ENCODE measurements around the gene ELF4. TPM values are rescaled to one million over a fixed set of nuclear protein-coding genes. Genes with fewer than 3 reads are reported as not detected.
A peak's percentile ranks its signal among the peaks of the same experiment; 100 is the strongest.

ELF4 gene
- total and polyA plus RNA-seq, 2 of the 13 experiments (the other 11 are each of a cell fraction or from before 2014, with no cell fraction given): 1.3 to 2.6 TPM

- TF ChIP-seq FOXK1 (CRISPR knock-in tag; IDR thresholded peaks at IDR 0.05; ENCODE audit: borderline replicate concordance, low read depth) (no peak), NFRKB (IDR thresholded peaks at IDR 0.05) (no peak), UBTF (CRISPR knock-in tag; IDR thresholded peaks at IDR 0.05) (peak; percentile 32; the same call in 1 of the 2 replicates), RORA (CRISPR knock-in tag; IDR thresholded peaks at IDR 0.05) (no peak), ARID4A (CRISPR knock-in tag; IDR thresholded peaks at IDR 0.05; ENCODE audit: borderline replicate concordance) (peak; percentile 32; the same call in 1 of the 2 replicates), RXRB (CRISPR knock-in tag; IDR thresholded peaks at IDR 0.05; ENCODE audit: borderline replicate concordance) (0 out of 2 replicates have a peak, but pooled peaks have one; percentile 8), TP53 (CRISPR knock-in tag; conservative IDR thresholded peaks at IDR 0.05) (no peak), STAT6 (CRISPR knock-in tag; IDR thresholded peaks at IDR 0.05; ENCODE audit: borderline replicate concordance) (no peak), KDM5B (CRISPR knock-in tag; IDR thresholded peaks at IDR 0.05; ENCODE audit: borderline replicate concordance) (no peak), CREB3 (CRISPR knock-in tag; IDR thresholded peaks at IDR 0.05) (no peak)
- TF ChIP-seq, protein P1, sequence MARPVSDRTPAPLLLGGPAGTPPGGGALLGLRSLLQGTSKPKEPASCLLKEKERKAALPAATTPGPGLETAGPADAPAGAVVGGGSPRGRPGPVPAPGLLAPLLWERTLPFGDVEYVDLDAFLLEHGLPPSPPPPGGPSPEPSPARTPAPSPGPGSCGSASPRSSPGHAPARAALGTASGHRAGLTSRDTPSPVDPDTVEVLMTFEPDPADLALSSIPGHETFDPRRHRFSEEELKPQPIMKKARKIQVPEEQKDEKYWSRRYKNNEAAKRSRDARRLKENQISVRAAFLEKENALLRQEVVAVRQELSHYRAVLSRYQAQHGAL (CRISPR knock-in tag; IDR thresholded peaks at IDR 0.05; ENCODE audit: not compliant biosample characterization): no peak
Observed at GRCh38 chrX:130091980-130092522, 18.2 kb downstream of the ELF4 start (continued).

Data from HepG2 (cell line).